HEK293T (cell line): Measurements from ENCODE around the gene MYMX.

Experiments
- ARNT ChIP-seq: fragments of 450-650 bp; IDR thresholded peaks from 2 replicates; pipeline ENCODE4 v1.6.1; 2017; ENCODE audit warnings: mild to moderate bottlenecking
- BHLHE40 ChIP-seq: fragments of 450-650 bp; IDR thresholded peaks from 2 replicates; pipeline ENCODE4 v1.6.1; 2016; ENCODE audit warnings: mild to moderate bottlenecking, moderate library complexity, borderline replicate concordance
- ELF4 ChIP-seq: fragments of 450-650 bp; IDR thresholded peaks from 2 replicates; pipeline ENCODE4 v1.6.1; 2017; ENCODE audit warnings: antibody characterized with exemption
- FOXA1 ChIP-seq: fragments of 450-650 bp; IDR thresholded peaks from 2 replicates; pipeline ENCODE4 v1.6.1; 2016; ENCODE audit warnings: mild to moderate bottlenecking
- FOXK2 ChIP-seq: fragments of 450-650 bp; IDR thresholded peaks from 2 replicates; pipeline ENCODE4 v1.6.1; 2016; ENCODE audit warnings: mild to moderate bottlenecking
- L3MBTL2 ChIP-seq: fragments of 450-650 bp; conservative IDR thresholded peaks from 2 replicates; pipeline ENCODE4 v1.6.1; 2016; ENCODE audit warnings: mild to moderate bottlenecking
- SP1 ChIP-seq: fragments of 450-650 bp; IDR thresholded peaks from 2 replicates; pipeline ENCODE4 v1.6.1; 2017
- SUZ12 ChIP-seq: fragments of 450-650 bp; IDR thresholded peaks from 2 replicates; pipeline ENCODE4 v1.6.1; 2016; ENCODE audit warnings: mild to moderate bottlenecking
- TARDBP ChIP-seq: fragments of 450-650 bp; IDR thresholded peaks from 2 replicates; pipeline ENCODE4 v1.6.1; 2016
- ZNF384 ChIP-seq: fragments of 450-650 bp; IDR thresholded peaks from 2 replicates; pipeline ENCODE4 v1.6.1; 2016
- TF ChIP-seq, protein P1 (sequence below): fragments of 450-650 bp; IDR thresholded peaks from 2 replicates; pipeline ENCODE4 v1.6.1; 2016

GRCh38 chr6:44186635-44187025, 30.1 kb upstream of the MYMX start:
- TF ChIP-seq SP1: no peak
- no peak for TF ChIP-seq FOXK2
- no peak for TF ChIP-seq ZNF384
- no peak for TF ChIP-seq BHLHE40
- TF ChIP-seq, protein P1, sequence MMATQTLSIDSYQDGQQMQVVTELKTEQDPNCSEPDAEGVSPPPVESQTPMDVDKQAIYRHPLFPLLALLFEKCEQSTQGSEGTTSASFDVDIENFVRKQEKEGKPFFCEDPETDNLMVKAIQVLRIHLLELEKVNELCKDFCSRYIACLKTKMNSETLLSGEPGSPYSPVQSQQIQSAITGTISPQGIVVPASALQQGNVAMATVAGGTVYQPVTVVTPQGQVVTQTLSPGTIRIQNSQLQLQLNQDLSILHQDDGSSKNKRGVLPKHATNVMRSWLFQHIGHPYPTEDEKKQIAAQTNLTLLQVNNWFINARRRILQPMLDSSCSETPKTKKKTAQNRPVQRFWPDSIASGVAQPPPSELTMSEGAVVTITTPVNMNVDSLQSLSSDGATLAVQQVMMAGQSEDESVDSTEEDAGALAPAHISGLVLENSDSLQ: no peak
- TF ChIP-seq FOXA1: no peak
- no peak for TF ChIP-seq TARDBP
- no peak for TF ChIP-seq ARNT
- TF ChIP-seq L3MBTL2: no peak
- no peak for TF ChIP-seq ELF4
- no peak for TF ChIP-seq SUZ12
